Pancreas (tissue), 10 donors: ENCODE results near the gene CD247. TPM values are rescaled to one million over a fixed set of nuclear protein-coding genes. Genes with fewer than 3 reads are reported as not detected.

Source experiments
- ATAC-seq, 4 donors: fragments of 200-7000 bp; cut with Tn5 transposase; one replicate each; pipeline versions ENCODE4 v1.8.0 to v1.9.1; 2020; ENCODE audit warnings: mild to moderate bottlenecking in 4 of 4, moderate library complexity in 4 of 4
- DNase-seq, 6 donors: peaks; one replicate each; pipeline ENCODE4 v3.0.0-alpha.2; 2020
- FAIRE-seq: peaks from 2 replicates; lab custom pipeline; 2012; peaks lifted over from hg19 to GRCh38; lab: Jason Lieb, UNC
- H3K27ac ChIP-seq, 4 donors: fragments of 200-600 bp; sonication (generic); 1 replicate in 3 of 4; 2 replicates in 1 of 4; pipeline versions ENCODE4 v1.5.0 to v1.8.0; 2020
- H3K27me3 ChIP-seq, 4 donors: fragments of 200-600 bp; one replicate each; pipeline ENCODE4 v1.8.0; 2021
- H3K36me3 ChIP-seq, 3 donors: fragments of 200-600 bp; sonication (generic) in 1 of 3; one replicate each; pipeline versions ENCODE4 v1.5.0 to v1.8.0; 2020 to 2021
- H3K4me1 ChIP-seq, 3 donors: fragments of 200-600 bp; one replicate each; pipeline ENCODE4 v1.8.0; 2021
- H3K4me3 ChIP-seq, 4 donors: fragments of 200-600 bp; sonication (generic) in 2 of 4; one replicate each; pipeline versions ENCODE4 v1.5.0 to v1.8.0; 2020 to 2021
- H3K9me3 ChIP-seq, 4 donors: fragments of 200-600 bp; one replicate each; pipeline ENCODE4 v1.8.0; 2021
- CTCF ChIP-seq, 4 donors: fragments of 200-600 bp; sonication (generic) in 3 of 4; IDR thresholded peaks; one replicate each; pipeline versions ENCODE4 v1.5.0 to v1.8.0; 2021; ENCODE audit warnings: antibody characterized with exemption in 4 of 4
- WGBS, 2 donors: extraction: QIAGEN DNeasy Blood & Tissue Kit; methylation state at CpG; one replicate each; pipeline ENCODE4 v1.1.7; 2013; 5-methylcytosine and 5-hydroxymethylcytosine counted together
- intact Hi-C, 3 donors: fragments of 100-400 bp; cut with DNase I; formaldehyde crosslinking; loops; one replicate each; pipeline versions ENCODE4 v1.11.1 to v1.14.2; 2022
- polyA plus RNA-seq, 2 donors: library from polyadenylated mRNA; stranded (reverse); fragments of 200-250 nt; gene quantifications; one replicate each; pipeline ENCODE4 v1.2.3, GENCODE V29; 2013
- total RNA-seq, 6 donors: library from RNA; stranded (reverse); fragmentation: NEBNext Ultra II Directional in 4 of 6; extraction: Animal tissue kit (Norgen Biotek cat#: 25700) in 4 of 6; gene quantifications; one replicate each; pipeline versions ENCODE4 v1.2.1 to v1.2.4, GENCODE V29; 2021 to 2023
- donor health status: healthy with polysubstance abuse.
- donor health status: DM: no; HTN: no; CAD: no; lungs with moderate emphysema.
- donor health status: DM: no; HTN: no; CAD: no.
- donor health status: control.
- donor health status: control.
- donor health status: Bipolar disorder and iron deficiency.
- donor health status: DM: yes; HTN: yes; CAD: no.
- donor health status: DM: no; HTN: no; CAD: no.
- donor health status: DM: no; HTN: no; CAD: no.
- donor health status: DM: yes; HTN: yes; CAD: no.

Gene CD247
- total and polyA plus RNA-seq, 8 donors: 0.14 to 0.95 (median 0.56) TPM; not detected in 1

DNA sequence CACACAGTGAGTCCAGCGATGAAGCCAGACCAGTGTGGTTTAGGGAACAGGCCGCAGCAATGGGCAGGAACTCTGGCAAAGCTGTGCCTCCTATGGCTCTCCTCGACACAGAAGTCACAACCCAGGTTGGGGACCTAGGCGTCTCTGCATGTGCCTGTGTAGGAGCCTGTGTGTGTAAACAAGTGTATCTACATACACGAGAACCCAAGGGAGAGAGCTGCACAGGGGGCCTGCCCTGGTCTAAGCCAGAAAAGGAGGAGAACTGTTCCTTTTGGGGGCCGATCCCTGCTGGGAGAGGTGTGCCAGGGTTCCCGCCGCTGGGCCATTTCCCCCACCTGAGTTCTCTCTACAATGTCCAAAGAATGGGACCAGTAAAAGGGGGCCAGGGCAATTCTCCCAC, 56.0 kb downstream of the CD247 start:
- ATAC-seq (no peak), DNase-seq (no peak), FAIRE-seq (no peak)
- Histone ChIP-seq H3K27me3 (no peaks in the 10 kb centered on the region), H3K36me3 (no peaks in the 10 kb centered on the region), H3K9me3 (no peaks in the 10 kb centered on the region), H3K27ac (no peak overlapping the region), H3K4me1 (no peaks in the 10 kb centered on the region), H3K4me3 (no peak overlapping the region)
- intact Hi-C loops: no loop called here
- no peak for TF ChIP-seq CTCF (IDR thresholded peaks at IDR 0.05)
- 81 to 87% methylated on average over 8 of the region's 8 CpGs for WGBS, 2 donors

- no peak overlapping the region for H3K27ac ChIP-seq
- H3K27me3 ChIP-seq: no peaks in the 10 kb centered on the region
- H3K4me3 ChIP-seq: no peak overlapping the region
- H3K9me3 ChIP-seq: no peaks in the 10 kb centered on the region
- ATAC-seq: no peak
- intact Hi-C loops: no loop called here
- no peak for TF ChIP-seq CTCF (IDR thresholded peaks at IDR 0.05)
- FAIRE-seq: no peak
- no peaks in the 10 kb centered on the region for H3K4me1 ChIP-seq
- no peaks in the 10 kb centered on the region for H3K36me3 ChIP-seq
- no peak for DNase-seq
- WGBS, 2 donors: 90 to 96% methylated on average over 14 of the region's 14 CpGs
These were observed 57.5 kb downstream of the CD247 start for GRCh38 chr1:167460836-167461235.

GRCh38 chr1:167457936-167458584, 60.3 kb downstream of the CD247 start:
- H3K27me3 ChIP-seq: no peaks in the 10 kb centered on the region
- no peak for TF ChIP-seq CTCF (IDR thresholded peaks at IDR 0.05)
- no peak overlapping the region for H3K27ac ChIP-seq
- H3K9me3 ChIP-seq: no peaks in the 10 kb centered on the region
- intact Hi-C loops: no loop called here
- H3K36me3 ChIP-seq: no peaks in the 10 kb centered on the region
- no peak overlapping the region for H3K4me3 ChIP-seq
- DNase-seq (no peak), FAIRE-seq (no peak), ATAC-seq (no peak)
- H3K4me1 ChIP-seq: peaks cover 0 to 5% (median 0%) of the 10 kb centered on the region in 3 donors
- 73 to 77% methylated on average over 11 of the region's 11 CpGs for WGBS, 2 donors

- H3K9me3 ChIP-seq: no peaks in the 10 kb centered on the region
- 88 to 90% methylated on average over 8 of the region's 8 CpGs for WGBS, 2 donors
- ATAC-seq: no peak
- intact Hi-C loops: no loop called here
- H3K27ac ChIP-seq: no peak overlapping the region
- no peak overlapping the region for H3K4me3 ChIP-seq
- no peaks in the 10 kb centered on the region for H3K27me3 ChIP-seq
- TF ChIP-seq CTCF (IDR thresholded peaks at IDR 0.05): no peak
- peaks cover 0 to 5% (median 0%) of the 10 kb centered on the region in 3 donors for H3K4me1 ChIP-seq
- FAIRE-seq: no peak
- H3K36me3 ChIP-seq: no peaks in the 10 kb centered on the region
- DNase-seq: no peak
These were observed 61.4 kb downstream of the CD247 start for GRCh38 chr1:167456926-167457325.

DNA sequence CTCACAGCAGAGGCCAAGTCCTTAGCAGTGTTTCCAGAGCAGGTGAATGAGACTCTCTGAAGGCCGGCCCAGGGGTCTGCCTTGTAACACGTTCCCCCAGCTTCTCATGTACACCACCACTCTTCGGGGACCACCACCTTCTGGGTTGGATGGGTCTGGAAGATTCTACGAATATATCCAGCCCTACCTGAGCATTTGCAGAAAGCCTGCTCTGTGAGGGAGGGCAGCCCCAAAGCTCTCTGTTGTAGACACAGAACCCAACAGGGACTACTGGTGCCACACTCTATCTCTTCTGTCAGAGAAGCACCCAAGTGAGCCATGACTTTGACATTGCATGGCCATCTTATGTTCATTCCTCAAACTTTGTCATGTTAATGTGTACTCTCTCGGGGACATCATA, 61.8 kb downstream of the CD247 start:
- intact Hi-C loops: no loop called here
- FAIRE-seq (no peak), DNase-seq (no peak), ATAC-seq (no peak)
- H3K9me3 ChIP-seq: no peaks in the 10 kb centered on the region
- peak overlapping the region in 1 of 4 donors; percentile 67 for H3K27ac ChIP-seq
- H3K27me3 ChIP-seq: no peaks in the 10 kb centered on the region
- H3K4me3 ChIP-seq: no peak overlapping the region
- no peak for TF ChIP-seq CTCF (IDR thresholded peaks at IDR 0.05)
- 88 to 95% methylated on average over 5 of the region's 5 CpGs for WGBS, 2 donors
- H3K36me3 ChIP-seq: no peaks in the 10 kb centered on the region
- peaks cover 0 to 5% (median 0%) of the 10 kb centered on the region in 3 donors for H3K4me1 ChIP-seq
